Globus pallidus (tissue), 1 donor: ENCODE data around the gene HOXA1.
A peak's percentile ranks its signal among the peaks of the same experiment; 100 is the strongest.

Experiments used
- DNase-seq: peaks from one replicate; pipeline ENCODE4 v3.0.0-alpha.2; 2015; ENCODE audit warnings: low spot score

Gene HOXA1

DNA sequence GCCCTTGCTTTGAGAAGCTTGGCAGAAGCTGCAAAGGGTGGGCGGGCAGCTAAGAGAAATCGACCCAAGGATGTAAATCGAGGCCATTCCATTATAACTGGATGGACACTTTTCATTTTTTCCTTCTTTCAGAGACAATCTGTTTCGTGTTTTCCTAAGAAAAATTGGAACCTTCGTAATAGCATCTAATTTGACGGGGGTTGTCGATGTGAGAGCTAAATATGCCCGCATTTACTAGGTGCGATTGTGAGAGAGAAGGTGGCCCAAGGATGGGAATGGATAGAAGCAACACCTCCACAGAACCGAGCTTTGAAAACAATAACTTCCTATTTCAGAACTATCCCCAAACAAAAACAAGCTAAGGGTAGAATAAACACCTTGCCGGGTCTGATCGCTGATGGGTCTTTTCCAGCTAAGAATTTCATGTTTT lies 35.6 kb upstream of the HOXA1 start:
- no peak for DNase-seq

DNA sequence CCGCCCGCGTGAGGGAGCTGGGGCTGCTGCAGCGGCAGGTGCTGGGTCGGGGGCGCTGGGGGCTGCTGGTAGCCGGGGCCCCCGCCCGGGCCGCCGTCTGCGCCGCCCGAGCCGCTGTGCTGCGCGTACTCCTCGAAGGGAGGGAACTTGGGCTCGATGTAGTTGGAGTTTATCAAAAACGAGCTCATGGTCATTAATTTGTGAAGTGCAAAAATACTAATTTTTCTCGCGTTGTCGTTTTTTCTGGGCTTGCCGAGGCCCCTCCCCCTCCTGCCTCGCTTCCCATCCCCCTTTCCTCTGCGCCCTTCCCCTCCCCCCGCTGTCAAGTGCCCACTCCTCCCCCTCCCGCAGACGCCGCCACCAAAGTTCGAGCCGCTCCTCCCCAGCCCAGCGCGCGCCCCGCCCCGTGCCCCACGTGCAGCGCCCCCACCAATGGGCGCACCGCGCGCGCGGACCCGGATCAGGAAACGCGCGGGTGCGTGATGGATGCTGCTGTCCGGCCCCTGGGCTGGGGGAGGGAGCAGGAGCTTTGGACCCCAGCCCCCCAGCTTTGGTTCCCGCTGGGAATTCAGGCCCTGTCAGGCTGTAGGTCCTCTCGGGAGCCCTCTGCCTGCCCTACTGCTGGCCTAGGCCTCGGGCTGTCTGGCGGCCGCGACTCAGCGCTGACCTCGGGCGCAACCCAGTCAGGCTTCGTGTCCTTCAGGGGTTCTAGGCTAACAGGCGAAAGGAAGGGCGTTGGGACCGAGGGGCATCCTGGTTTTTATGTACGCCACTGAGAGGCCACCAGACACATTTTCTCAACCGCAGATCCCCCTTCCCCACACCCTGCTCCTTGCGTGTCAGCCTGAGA lies 35.0 kb upstream of the HOXA1 start, which contains the start of gene HOXA4:
HOXA4 (minus strand) TSS at position 218 of the 850 bp plus-strand sequence; CDS start at position 194, 24 bp downstream.
- DNase-seq = peak; percentile 18

DNA sequence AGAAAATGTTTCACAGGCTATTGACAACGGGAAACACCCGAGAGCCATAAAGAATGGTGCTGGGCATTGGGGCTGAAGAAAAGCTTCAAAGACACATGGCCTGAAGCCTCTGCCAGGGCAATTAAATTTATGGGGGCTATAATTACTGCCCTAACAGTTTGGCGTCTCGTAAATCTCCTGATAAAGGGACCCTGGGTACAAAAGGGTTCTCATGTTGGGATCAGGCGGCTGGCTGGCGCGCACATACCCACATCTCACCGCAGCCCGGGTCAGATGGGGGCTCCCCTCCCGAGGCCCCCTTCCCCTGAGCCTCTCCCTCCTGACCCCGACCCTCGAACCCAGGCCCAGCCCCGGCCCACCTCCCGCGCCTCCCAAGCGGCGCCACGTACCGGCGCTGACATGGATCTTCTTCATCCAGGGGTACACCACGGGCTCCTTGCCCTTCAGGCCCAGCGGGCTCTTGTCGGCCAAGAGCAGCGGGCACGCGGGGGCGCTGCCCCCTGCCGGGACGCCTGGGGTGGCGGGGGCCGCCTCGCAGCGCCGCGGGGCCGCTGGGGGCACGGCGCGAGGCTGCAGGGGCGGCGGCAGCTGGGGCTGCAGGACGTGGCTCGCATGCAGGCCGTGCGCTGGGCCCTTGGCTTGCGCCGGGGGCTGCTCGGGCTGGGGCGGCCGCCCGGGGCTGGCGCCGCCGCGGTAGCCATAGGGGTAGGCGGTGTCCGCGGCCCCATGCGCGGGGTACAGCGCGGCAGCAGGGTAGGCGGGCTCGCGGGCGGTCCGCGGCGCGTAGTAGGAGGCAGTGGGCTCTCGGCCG lies 34.1 kb upstream of the HOXA1 start:
- no peak for DNase-seq

DNA sequence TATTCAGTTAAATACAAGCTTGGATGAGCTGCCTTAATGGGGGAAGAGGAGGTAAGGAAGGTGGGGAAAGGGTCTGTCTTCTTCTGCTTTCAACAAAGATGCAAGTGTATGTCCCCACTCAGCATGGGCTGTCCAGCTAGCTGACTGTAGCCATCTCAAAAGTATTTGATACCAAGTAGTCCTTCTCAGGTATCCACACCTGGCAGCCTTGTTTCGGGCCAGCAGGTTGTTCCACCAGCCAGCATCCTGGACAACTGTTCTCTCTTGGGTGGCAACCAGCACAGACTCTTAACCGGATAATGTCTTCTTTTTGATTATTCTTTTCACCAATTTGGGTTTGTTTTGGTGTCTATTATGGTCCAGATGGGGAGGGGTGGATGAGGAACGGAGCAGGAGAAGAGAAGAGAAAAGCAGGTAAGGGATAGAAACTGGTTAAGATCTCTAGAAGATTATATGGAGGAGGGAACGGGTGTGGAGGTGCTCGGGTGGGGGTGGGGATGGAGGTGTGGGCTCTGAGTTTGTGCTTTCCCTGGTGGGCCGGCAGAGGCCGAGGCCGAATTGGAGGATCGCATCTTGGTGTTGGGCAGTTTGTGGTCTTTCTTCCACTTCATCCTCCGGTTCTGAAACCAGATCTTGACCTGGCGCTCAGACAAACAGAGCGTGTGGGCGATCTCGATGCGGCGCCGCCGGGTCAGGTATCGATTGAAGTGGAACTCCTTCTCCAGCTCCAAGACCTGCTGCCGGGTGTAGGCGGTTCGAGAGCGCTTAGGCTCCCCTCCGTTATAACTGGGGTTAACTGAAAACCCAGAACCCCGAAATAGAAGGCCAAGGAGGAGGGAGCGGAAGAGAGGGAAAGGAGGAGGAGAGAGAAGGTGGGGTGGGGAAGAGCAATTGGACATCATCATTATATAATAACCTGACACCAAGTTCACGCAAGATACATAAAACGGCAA lies 33.3 kb upstream of the HOXA1 start:
- DNase-seq = no peak

DNA sequence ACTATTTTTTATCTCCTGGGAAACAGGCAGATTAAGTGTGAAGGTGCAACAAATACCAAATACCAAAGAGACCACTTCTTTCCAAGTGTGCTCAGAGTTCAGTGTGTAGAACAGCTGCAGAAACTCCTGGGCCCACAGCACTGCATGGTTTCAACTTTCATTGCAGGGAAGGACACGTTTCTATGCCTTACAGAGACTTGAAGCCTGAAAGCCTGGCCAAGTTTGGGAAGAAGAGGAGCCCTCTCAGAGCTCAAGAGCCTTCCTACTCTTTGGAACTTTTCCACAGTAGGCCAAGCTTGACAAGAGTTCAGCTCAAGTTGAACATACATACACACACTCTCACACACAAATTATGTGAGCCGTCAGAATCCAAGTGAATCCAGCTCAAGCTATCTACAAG lies 32.2 kb upstream of the HOXA1 start:
- DNase-seq = no peak

DNA sequence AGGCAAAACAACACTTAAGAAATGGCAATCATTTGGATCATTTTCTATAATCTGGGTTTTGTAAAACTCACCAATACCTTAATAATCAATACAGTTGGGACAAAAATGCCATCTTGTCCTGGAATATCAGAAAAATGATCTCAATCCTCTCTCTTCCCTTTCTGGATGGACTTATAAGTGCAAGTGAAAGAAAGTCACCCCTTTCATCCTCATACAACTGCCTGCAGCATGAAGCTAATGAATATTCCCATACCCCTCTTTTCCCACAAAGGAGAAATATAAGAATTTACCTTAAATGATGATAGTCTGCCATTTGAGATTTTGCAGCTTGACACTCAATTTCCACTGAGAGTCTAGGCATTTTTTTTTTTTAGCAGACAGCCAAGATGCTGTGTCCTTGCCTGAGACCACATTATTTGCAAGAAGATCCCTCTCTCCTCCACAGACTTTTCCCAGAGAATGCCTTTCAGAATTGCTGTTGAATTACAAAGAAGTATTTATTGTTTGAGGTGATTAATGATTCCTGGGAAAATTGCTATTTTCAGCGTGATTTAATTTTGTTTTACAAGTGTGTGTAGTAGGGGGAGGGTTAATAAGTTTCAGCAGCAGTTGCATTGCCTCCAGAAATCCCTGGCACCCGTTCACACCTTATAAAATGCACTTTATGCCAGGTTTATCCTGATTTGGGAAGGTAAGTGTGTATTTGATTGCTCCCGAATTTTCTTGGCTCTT lies 31.0 kb upstream of the HOXA1 start:
- no peak for DNase-seq

DNA sequence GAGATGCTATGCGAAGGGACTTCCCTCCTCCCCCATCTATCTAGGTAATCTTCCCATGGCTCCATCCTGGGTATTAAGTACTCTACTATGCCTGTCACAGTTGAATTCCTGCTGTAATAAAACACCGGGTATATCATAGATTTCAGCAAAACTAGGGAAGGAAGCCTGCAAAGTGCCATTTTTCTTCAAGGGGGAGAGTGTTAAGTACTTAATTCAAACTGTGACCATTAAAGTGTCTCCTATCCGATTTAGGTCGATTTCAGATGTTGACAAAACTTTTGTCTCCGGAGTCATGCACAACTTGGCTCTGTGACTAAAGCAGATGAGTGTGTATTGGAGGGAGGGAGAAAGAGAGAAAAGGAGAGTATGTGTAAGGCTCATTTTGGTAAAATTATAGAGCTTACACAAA lies 30.2 kb upstream of the HOXA1 start:
- no peak for DNase-seq

DNA sequence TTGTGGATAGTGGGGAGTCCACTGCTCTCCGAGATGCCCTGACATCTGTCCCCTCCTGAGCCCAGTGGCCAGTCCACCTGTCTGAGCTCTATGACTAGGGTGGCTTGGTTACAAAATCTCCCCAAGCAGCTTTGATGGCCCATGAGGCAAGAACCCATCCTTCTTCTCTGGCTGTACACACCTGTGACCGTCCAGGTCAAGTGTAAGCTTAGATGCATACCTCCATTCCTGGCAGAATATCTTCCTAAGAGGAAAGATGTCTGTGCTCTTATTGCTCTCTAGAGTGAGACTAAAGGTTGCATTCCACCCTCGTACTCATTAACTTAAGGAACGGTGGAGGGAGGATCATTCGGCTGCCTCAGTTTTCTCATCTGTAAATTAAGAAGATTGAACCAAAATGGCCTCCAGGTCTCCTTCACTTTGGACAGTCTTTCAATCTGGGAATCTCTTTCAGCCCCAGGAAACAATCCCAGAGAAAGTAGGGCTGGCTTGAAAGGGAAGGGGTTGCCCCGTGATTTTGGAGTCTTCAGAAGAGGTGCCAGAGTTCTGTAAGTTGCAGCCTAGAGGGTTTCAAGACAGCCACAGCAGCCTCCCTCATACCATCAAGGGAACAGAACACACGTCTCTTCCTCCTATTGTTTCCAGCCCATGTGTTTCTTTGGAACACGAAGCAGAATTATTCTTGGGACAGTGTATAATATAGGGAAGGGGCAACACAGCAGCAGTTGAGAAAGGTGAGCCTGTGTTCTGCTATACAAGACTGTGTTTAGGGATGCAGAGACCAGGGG lies 29.3 kb upstream of the HOXA1 start:
- DNase-seq = no peak

DNA sequence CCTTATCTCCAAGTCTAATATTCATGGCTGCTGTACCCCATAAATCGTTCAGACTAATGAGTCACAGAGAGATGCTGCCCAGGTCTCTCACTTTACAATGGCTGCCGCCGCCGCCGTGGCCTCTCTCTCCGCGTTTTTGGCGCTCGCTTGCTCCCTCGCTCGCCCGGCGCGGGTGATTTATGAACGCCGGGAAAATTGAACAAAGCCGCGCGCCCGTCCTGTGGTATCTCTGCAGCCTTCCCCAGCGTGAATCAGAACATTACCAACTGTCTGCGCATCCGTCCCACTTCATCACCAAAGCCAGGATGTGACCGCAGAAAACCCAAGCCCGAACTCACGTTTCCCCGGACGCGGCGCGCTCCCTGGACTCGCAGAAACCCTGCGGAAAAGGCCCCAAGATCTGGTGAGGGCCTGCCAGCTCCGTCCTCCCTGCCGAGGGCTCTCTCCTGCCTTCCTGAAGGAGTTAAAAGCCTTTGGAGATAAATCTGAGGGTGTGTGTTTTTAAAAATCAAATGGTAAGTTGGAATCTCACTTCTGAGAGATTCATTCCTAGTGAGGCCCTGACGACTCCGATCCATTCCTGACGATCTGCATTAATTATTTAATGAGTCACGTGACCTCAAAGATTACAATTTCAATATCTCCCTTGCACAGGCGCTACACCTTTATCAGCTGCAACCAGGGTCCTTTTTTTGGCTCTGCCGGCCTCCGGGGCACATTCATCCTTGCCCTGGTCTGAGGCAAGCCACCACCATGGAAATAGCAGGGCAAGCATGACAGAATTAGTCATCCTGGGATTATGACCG lies 28.5 kb upstream of the HOXA1 start:
- no peak for DNase-seq

DNA sequence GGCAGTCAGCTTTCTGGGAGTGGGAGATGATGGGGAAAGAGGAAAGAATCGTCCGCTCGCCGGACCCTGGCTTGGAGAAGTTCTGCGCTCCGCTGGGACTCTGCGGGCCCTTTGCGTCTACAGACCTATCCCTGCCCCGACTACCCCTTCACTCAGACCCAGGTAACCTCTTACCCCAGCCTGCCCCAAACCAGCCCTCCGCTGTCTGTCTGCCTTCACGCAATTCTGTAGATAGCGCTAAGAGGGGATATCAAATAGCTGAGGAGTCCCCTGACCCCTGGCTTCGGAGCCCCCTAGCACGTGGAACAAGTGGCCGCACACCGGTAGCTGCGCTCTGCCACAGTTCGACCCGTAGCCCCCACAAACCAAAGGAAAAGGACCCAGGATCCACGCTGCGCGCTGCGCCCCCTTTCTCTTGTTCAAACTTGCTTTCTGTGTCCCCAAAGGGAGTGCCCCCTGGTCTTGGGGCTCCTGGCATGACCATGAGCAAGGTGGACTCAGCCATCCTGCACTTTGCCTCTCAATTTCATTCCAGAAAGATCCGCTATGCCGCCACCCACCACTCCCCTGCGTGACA lies 27.8 kb upstream of the HOXA1 start:
- DNase-seq = no peak

DNA sequence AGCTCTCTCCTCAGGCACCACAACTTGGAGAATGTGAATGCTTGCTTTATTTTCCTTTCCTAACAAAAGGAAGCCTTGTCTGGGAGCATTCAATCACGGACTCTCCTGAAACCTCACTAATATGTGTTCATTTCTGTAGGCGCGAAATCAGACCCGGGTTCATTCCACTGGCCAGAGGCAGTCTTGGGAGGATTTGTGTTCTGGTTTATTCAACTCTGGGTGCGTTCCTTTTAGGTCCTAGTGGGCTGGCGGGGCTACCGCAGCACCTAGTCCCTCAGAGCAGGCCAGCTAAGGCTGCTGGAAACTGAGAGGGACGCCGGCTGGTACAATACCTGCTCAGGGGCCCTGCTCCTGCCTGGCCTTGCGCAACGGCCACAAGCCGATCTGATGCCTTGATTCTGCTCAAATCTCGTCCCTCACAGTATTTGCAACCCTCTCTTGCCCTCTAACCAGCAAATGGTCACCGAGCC lies 27.2 kb upstream of the HOXA1 start:
- no peak for DNase-seq

DNA sequence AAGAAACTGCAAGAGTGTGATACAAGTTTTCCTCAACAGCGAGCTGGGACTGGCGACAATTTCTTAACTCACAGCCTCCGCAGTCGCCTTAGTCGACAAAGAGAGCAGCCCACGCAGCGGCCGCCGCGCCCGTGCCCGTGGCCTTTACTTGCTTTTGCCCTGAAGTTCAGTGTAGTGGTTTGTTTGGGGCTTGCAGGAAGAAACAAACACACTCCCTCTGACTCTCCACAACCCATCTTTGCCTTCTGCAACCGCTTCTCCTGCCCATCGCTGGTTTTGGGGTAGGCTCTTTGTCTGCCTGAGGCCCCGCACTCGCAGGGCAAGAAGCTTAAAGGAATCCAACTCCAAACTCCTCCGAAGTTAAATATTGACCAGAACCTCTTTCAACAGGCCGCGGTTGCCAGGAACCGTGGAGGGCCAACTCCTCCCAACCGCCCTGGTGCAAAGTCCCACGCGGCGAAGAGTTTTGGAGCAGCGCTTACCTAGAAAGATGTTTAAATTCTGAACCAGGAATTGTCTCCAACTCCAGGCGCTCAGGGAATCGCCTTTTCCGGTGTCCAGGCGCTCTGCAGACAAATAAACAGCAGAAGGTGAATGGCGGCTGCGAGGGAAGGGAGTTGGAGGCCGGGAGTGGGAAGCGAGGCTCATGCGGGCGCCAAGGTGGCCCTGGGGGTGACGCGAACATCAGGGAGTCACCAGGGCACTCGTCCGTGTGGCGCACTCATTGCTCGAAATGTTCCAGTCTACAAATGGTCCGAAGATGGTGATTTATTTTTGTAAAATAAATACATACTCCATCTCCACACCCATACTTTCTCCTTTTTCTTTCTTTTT lies 26.5 kb upstream of the HOXA1 start:
- no peak for DNase-seq

DNA sequence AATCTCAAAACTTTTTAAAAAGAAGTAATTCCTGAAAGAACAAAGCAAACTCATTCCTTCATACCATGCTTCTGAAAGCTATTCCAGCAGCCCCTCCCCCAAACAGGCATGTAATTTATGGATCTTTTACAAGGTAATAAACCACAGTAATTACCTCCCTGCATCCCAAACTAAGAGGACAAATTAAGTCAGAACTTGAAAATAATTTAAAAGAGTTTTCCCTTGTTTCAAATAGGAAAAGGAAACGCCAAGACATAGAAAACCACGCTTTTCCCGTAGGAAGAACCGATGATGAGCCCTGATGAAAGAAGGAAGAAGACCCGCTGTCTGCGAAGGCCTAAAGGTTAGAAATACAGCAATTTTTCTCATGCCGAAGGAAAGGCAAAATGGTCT lies 25.9 kb upstream of the HOXA1 start:
- no peak for DNase-seq

DNA sequence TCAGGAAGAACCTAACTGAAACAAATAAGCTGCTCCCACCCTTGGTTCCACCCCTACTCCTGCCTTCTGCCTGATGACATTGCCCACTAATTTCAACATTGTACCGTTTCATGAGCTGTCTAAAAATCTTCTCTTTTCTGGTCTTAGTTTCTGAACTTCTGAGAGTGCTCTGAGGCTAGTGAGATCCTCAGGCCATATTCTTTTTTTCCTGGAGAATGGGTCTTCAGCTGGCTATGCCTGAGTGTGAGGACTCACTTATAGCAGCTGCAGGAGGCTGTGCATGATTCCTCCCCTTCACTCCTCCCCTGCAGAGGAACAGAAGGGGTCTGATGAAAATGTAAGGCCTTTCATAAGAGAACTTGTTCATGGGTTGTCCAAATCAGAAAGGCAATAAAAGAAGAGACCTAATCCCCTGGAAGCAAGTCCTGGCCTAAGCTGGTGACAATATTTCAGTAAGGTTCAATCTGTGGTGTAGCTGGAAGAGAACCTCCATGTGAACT lies 23.7 kb upstream of the HOXA1 start:
- DNase-seq = no peak

DNA sequence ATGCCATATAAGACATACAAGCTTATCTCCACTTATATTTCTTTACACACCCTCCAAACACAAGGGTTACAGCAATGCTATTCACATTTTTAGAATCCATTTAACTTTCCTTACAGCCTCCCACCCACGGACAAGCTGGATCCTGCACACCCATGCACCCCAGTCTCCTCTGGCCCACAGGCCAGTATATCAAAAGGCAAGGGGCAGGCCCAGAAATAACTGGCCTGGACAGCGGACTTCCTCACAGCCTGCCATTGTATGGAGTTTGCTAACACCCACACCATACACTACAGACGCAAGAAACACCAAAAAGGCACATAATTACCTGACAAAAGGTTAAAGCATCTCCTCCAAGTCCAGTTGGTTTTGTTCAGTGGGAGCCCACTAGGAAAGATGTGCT lies 22.8 kb upstream of the HOXA1 start:
- DNase-seq = no peak

DNA sequence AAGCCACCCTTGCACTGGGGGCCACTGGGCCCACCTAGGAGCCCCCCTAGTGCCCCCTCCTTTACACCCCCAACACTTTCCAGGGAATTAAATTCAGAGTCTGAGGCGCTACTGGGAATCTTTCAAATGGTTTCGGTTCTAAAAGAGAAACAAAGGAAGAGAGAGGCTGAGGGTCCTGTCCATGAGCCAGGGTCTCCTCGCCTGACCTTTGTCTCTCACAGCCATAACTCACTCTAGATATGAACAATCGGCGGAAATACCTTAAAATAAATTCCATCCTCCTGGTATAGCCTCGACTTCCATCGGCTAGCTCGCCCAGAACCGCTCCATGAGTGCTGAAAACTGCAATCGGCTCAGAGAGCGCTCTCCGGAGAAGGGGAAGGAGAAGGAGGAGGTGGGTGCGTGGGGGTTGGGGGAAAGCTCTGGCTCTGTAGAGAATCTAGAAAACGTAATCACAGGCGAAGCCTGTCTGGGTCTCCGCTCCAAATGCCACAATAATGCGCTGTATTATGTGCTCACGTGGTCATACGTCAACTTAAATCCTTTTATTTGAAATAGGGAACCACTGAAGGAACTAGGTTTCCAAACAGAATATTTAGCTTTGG lies 22.2 kb upstream of the HOXA1 start:
- no peak for DNase-seq
